Activated CD4-positive, alpha-beta T cell treated with anti-CD3 and anti-CD28 coated beads, Interleukin-2, amount 50 U/mL, for 24 hours (primary cell): ENCODE measurements around the gene SPRY4.
"Not testable (repeated sequence)": the region's sequence is repeated elsewhere in the genome, so short reads cannot be mapped to it uniquely, and the experiment has no call there.

Experiments
- DNase-seq, 2 donors: peaks; one replicate each; pipeline ENCODE4 v3.0.0-alpha.2; 2020; ENCODE audit warnings: low read depth in 1 of 2, low spot score in 1 of 2

The SPRY4 gene

GRCh38 chr5:142264084-142264483 is 60.7 kb downstream of the SPRY4 start:
- DNase-seq: not testable (repeated sequence)

GRCh38 chr5:142263346-142263745 is 61.5 kb downstream of the SPRY4 start:
- no peak for DNase-seq

GRCh38 chr5:142262683-142263082 is 62.1 kb downstream of the SPRY4 start:
- DNase-seq: no peak
